GM19438 (cell line): ENCODE measurements around the gene NECAB3.
"Not testable (repeated sequence)": the region's sequence is repeated elsewhere in the genome, so short reads cannot be mapped to it uniquely, and the experiment has no call there.

Source experiments
- ATAC-seq: cut with Tn5 transposase; IDR thresholded peaks from one replicate; pipeline ENCODE4 v1.9.1; 2021; ENCODE audit warnings: low read depth; ENCODE audit not compliant: unreplicated experiment

Gene NECAB3, protein sequence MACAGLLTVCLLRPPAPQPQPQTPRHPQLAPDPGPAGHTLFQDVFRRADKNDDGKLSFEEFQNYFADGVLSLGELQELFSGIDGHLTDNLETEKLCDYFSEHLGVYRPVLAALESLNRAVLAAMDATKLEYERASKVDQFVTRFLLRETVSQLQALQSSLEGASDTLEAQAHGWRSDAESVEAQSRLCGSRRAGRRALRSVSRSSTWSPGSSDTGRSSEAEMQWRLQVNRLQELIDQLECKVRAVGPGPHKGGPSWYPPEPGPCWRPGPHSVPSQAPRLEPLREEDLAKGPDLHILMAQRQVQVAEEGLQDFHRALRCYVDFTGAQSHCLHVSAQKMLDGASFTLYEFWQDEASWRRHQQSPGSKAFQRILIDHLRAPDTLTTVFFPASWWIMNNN

GRCh38 chr20:33674294-33675135 is at the start of gene NECAB3:
Gene NECAB3, minus strand, starts transcription at chr20:33674428. Its CDS starts 76 bp downstream, at chr20:33674352.
- ATAC-seq, result no peak

GRCh38 chr20:33721391-33722140 is 47.3 kb upstream of the NECAB3 start:
- no peak for ATAC-seq

DNA sequence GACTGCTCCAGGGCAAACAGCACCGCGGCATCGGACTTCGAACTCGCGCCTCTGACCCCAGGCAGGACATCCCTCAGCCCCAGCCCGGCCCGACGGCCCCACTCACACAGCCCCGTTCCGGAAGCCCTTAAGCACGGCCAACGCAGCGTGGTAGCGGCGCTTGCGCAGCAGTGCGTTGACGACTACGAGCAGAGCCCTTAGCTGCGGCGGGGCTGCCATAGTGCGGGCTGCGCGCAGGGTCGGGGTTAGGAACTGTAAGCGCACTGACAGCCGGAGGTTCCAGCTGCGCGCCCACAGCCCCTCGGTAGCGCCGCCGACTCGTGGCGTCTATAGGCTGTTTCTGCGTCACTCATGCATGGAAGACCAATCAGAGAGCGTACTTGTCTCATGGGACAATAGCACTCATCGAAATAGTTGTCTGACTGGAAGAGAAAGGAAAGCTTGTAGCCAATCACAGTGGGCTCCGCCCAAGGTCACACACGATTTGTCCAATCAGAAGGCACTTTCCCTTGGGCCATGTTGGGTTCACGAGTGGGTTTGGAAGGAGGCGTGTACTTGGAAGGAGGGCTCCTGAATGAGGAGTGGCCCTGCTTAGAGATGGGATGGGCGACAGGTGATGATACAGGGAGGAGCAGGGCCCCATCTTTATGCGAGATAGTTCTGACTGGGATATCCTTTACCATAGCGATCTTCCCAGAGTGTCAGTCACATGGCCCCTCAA is 45.9 kb upstream of the NECAB3 start, which contains the start of gene PXMP4:
Gene PXMP4 (minus strand): TSS at position 322 of the 721 bp plus-strand sequence. CDS start 103 bp downstream, at position 219.
- ATAC-seq, result peak; percentile 95

GRCh38 chr20:33719277-33719988 is 45.2 kb upstream of the NECAB3 start:
- ATAC-seq, result no peak

- no peak for ATAC-seq
Observed at GRCh38 chr20:33716498-33716897, 42.3 kb upstream of the NECAB3 start.

- ATAC-seq, result no peak
Observed at GRCh38 chr20:33713865-33714367, 39.7 kb upstream of the NECAB3 start.

- ATAC-seq, result no peak
Observed at GRCh38 chr20:33711446-33711738, 37.2 kb upstream of the NECAB3 start.

DNA sequence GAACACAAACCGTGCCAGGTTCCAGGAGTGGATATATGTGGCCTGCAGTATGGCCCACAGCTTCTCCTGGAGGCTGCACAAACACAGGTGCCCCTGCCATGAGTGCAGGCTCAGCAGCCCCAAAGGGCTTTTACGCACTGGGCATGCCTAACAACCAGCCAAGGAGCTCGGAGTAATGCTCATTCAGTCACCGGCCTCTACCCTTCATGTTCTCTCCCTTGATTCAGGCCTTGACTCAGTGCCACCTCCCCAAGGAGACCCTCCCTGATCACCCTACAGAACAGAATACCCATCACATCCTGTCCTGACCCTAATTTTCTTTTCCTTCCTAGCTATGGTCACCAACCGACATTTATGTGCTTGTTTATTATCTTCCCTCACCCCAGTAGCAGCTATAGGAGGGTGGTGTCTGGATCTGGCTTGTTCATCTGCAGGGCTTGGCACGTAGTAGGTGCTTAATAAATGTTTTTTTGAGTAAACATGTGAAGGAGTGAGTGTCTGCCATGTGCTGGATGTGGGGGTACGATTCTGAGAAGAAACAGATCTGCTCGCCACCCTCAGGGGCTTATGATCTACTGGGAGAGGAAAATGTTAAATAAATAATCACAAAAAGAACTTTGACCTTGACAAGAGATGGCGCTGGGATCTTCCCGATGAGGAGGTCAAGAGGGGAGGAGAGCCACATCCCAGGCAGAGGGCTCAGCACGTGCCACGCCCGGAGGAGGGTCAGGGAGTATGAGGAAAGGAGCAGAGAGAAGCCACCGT is 36.6 kb upstream of the NECAB3 start:
- ATAC-seq, result no peak

DNA sequence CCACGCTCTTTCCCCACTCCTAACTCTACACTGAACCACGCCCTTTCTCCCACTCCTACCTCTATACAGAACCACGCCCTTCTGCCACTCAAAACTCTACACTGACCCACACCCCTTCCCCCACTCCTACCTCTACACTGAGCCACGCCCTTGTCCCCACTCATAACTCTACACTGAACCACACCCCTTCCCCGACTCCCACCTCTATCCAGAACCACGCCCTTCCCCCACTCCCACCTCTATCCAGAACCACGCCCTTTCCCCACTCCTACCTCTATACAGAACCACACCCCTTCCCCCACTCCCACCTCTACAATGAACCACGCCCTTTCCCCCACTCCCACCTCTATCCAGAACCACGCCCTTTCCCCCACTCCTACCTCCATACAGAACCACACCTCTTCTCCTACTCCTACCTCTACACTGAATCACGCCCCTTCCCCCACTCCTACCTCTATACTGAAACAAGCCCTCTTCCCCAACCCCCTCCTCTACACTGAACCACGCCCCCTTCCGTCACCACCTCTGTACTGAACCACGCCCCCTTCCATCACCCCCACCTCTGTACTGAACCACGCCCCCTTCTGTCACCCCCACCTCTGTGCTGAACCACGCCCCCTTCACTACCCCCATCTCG is 35.8 kb upstream of the NECAB3 start:
- ATAC-seq, result no peak

DNA sequence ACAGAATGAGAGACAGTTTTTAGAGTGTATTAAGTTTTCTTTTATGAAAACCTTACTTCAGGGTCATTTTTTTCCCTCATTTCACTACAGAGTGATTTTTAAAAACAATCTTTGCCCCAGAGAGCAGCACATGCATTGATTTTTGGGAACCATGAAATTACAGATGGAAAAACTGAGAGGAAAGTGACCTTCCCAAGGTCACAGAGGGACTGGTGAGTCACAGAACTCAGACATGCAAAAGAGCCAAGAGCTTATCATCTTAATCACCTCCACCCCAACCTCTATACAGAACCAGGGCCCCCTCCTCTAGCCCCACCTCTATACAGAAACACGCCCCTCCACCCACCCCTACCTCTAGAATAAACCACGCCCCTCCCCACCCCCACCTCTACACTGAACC is 35.2 kb upstream of the NECAB3 start:
- no peak for ATAC-seq

DNA sequence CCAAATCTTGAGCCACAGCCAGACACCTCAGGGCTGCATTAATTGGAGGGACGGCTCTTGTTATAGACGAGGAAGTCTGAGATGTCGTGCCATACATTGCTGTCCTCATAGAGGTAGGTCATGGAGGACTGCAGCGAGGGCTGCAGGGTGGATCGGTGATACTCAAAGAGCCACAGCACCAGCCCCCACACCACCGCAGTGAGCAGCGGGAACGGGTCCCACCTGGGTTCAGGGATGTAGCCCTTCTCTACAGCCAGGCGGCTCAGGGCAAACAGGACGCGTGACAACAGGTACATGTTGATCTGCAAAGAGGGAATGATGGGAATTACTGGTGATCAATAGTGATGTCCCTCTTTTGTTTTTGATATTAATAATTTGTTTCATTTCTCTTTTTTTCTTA is 33.4 kb upstream of the NECAB3 start:
- ATAC-seq, result no peak

GRCh38 chr20:33704197-33704924 is 30.1 kb upstream of the NECAB3 start:
- no peak for ATAC-seq

DNA sequence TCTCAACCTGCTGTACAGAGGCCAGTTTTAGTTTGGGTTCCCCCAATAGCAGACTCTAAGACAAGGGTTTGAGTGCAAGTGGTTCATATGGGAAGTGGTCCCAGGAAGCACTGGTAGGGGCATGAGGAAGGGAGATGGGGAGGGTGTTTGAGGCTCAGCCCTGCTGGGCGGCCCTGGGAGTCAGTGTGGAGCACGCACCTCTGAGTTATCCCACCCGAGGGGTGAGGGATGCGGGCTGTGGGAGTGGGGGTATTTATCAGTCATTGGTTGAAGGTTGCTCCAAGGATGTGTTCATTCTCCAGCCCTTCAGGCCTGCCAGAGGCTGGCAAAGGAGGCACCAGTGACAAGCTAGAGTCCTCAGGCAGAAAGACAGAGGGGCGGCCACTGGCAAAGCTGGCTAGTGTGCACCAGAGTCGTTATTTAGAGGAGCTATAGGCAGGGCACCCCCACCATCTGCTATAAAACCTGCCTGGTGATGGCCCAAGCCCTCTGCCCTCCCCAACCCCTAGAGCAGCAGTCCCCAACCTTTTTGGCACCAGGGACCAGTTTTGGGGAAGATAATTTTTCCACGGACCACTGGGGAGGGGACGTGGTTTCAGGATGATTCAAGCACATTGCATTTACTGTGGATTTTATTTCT is 29.4 kb upstream of the NECAB3 start:
- no peak for ATAC-seq

DNA sequence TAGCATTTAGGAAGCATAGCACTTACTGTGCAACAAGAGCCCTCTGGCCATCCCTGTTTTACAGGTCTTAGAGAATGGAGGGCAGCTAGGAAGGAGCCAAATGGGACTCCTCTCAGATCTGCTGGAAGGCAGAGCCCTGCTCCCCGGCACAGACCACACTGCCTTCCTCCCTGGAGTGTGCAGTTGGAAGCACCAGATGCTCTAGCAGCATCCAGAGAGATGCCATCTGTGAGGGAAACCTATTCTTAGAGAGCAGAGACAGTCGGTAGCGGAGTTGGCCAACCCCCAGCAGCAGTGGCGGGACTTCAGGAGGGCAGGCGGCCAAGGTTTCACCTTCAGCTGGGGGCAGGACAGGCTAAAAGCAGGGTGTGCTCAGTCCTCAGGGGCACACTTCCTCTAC is 28.6 kb upstream of the NECAB3 start:
- no peak for ATAC-seq

GRCh38 chr20:33701629-33702450 is 27.6 kb upstream of the NECAB3 start:
- ATAC-seq, result no peak

GRCh38 chr20:33700696-33701441 is 26.6 kb upstream of the NECAB3 start:
- ATAC-seq, result not testable (repeated sequence)
